Measurements from ENCODE around the gene SUN5. TPM values are rescaled to one million over a fixed set of nuclear protein-coding genes. Genes with fewer than 3 reads are reported as not detected.

SUN5 gene
- total and polyA plus RNA-seq, 2 of the 8 experiments (the other 6 are each of a cell fraction or from before 2014, with no cell fraction given): not detected

DNA sequence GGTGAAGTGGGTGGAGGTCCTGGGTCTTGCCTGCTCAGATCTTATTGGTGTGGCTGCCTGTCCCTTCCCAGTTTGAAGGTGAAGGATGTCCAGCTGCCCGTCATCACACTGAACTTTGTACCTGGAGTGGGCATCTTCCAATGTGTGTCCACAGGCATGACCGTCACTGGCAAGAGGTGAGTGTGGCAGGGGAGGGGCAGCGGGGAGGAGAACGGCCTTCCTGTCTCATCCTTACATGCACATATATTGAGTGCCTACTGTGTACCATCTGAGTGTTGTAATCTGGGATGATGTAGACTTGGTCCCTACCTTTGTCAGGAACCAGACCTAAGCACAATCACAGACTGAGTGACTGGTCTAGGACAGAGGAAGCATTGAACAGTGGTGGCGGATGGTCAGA lies 29.9 kb upstream of the SUN5 start:
- Histone ChIP-seq H3K79me2 (ENCODE audit: control insufficient read depth in 1 of 2, insufficient read depth in 2 of 2, low read length in 2 of 2) (no peaks in the 10 kb centered on the region), H4K91ac (replicated peaks; ENCODE audit: insufficient read length, low read length) (no peak overlapping the region), H3K36me3 (ENCODE audit: control insufficient read depth in 2 of 4, insufficient read depth in 4 of 4, low read length in 3 of 4) (no peaks in the 10 kb centered on the region), H3K4me2 (ENCODE audit: insufficient read depth in 1 of 2, low read depth in 2 of 2, low read length in 2 of 2) (no peak overlapping the region), H4K20me1 (replicated peaks in 1 of 2; ENCODE audit: control insufficient read depth in 1 of 2, insufficient read depth in 2 of 2, low read length in 2 of 2) (no peaks in the 10 kb centered on the region), H3K14ac (ENCODE audit: insufficient read length) (no peak overlapping the region), H3K56ac (replicated peaks; ENCODE audit: insufficient read length, low read depth, low read length) (no peak overlapping the region), H3K4me3 (ENCODE audit: extremely low read depth in 1 of 4, insufficient read depth in 2 of 4, low read depth in 3 of 4, low read length in 4 of 4) (no peak overlapping the region), H2AK5ac (ENCODE audit: low read depth, low read length) (no peak overlapping the region), H2BK15ac (ENCODE audit: low read length) (no peak overlapping the region), H4K5ac (ENCODE audit: insufficient read length, low read depth, low read length) (no peak overlapping the region), H3K27ac (ENCODE audit: low read depth, low read length) (no peak overlapping the region), H2BK20ac (ENCODE audit: low read length) (no peak overlapping the region), H3K18ac (ENCODE audit: extremely low read depth, low read length) (no peak overlapping the region), H3K4ac (replicated peaks; ENCODE audit: insufficient read length, low read depth, low read length) (no peak overlapping the region), H3K23ac (ENCODE audit: insufficient read length) (no peak overlapping the region), H2BK12ac (ENCODE audit: low read depth, low read length) (no peak overlapping the region), H3K23me2 (ENCODE audit: low read depth, low read length) (peaks cover 7% of the 10 kb centered on the region; the same call in 1 of the 2 replicates), H2BK120ac (replicated peaks; ENCODE audit: low read depth, low read length) (no peak overlapping the region), H2BK5ac (ENCODE audit: low read depth, low read length) (no peak overlapping the region), H3K9me3 (ENCODE audit: insufficient read depth in 2 of 2, low read depth in 1 of 2, low read length in 1 of 2) (no peaks in the 10 kb centered on the region), H3K27me3 (replicated peaks in 1 of 4; ENCODE audit: control insufficient read depth in 3 of 4, extremely low read depth in 1 of 4, insufficient read depth in 3 of 4, low read length in 3 of 4) (no peaks in the 10 kb centered on the region), H3K4me1 (replicated peaks in 1 of 4; ENCODE audit: control insufficient read depth in 3 of 4, insufficient read depth in 4 of 4, low read length in 3 of 4) (no peaks in the 10 kb centered on the region), H2AFZ (ENCODE audit: low read length) (no peak overlapping the region), H3K79me1 (ENCODE audit: low read depth, low read length) (no peaks in the 10 kb centered on the region), H3K9ac (replicated peaks in 1 of 4; ENCODE audit: extremely low read depth in 1 of 4, low read depth in 3 of 4, low read length in 3 of 4) (no peak overlapping the region), H4K8ac (ENCODE audit: extremely low read depth, insufficient read depth, low read length) (no peak overlapping the region)
- FAIRE-seq (no peak), DNase-seq (ENCODE audit: low read depth in 1 of 2, low spot score in 2 of 2) (no peak)
- WGBS, 2 experiments (ENCODE audit: extremely low coverage in 1 of 2, insufficient coverage in 1 of 2, insufficient read length in 1 of 2, insufficient replicate concordance in 2 of 2, low coverage in 1 of 2, low lambda C conversion rate in 2 of 2, missing lambda C conversion rate in 1 of 2): 78% methylated on average over 5 of the region's 5 CpGs; no CpG with 5 or more reads in 1 of the 2 experiments
- CTCF ChIA-PET (ENCODE audit: partially characterized antibody): no interaction called here
- POLR2A ChIA-PET (ENCODE audit: partially characterized antibody): no interaction called here
- TF ChIP-seq TBP (IDR thresholded peaks at IDR 0.05; ENCODE audit: low read depth, low read length): no peak
- no peak for TF ChIP-seq CTBP2 (IDR thresholded peaks at IDR 0.05; ENCODE audit: borderline replicate concordance, insufficient read depth, insufficient read length, low read length)
- no peak for TF ChIP-seq SIX5 (IDR thresholded peaks at IDR 0.05; ENCODE audit: low read depth, low read length)
- TF ChIP-seq HDAC2 (IDR thresholded peaks at IDR 0.05; ENCODE audit: borderline replicate concordance in 1 of 2, low read depth in 2 of 2, low read length in 2 of 2): no peak
- no peak for TF ChIP-seq SP2 (IDR thresholded peaks at IDR 0.05; ENCODE audit: low read length)
- no peak for TF ChIP-seq BCL11A (IDR thresholded peaks at IDR 0.05; ENCODE audit: low read depth in 2 of 2, low read length in 2 of 2)
- TF ChIP-seq JUN (IDR thresholded peaks at IDR 0.05; ENCODE audit: low read depth, low read length): no peak
- no peak for TF ChIP-seq CEBPB (IDR thresholded peaks at IDR 0.05; ENCODE audit: low read depth, low read length)
- TF ChIP-seq HDAC6 (IDR thresholded peaks at IDR 0.05; ENCODE audit: low read depth, low read length): no peak
- no peak for TF ChIP-seq GTF2F1 (IDR thresholded peaks at IDR 0.05; ENCODE audit: borderline replicate concordance, low read depth, low read length)
- no peak for TF ChIP-seq BACH1 (IDR thresholded peaks at IDR 0.05; ENCODE audit: low read length)
- TF ChIP-seq, protein P1, sequence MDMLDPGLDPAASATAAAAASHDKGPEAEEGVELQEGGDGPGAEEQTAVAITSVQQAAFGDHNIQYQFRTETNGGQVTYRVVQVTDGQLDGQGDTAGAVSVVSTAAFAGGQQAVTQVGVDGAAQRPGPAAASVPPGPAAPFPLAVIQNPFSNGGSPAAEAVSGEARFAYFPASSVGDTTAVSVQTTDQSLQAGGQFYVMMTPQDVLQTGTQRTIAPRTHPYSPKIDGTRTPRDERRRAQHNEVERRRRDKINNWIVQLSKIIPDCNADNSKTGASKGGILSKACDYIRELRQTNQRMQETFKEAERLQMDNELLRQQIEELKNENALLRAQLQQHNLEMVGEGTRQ (IDR thresholded peaks at IDR 0.05; ENCODE audit: low read length): no peak
